HG02884 (cell line): ENCODE data around the gene EHD3.

ENCODE experiments used
- ATAC-seq: cut with Tn5 transposase; IDR thresholded peaks from one replicate; pipeline ENCODE4 v1.9.1; 2021; ENCODE audit warnings: mild to moderate bottlenecking, moderate library complexity; ENCODE audit not compliant: unreplicated experiment

Gene EHD3

DNA sequence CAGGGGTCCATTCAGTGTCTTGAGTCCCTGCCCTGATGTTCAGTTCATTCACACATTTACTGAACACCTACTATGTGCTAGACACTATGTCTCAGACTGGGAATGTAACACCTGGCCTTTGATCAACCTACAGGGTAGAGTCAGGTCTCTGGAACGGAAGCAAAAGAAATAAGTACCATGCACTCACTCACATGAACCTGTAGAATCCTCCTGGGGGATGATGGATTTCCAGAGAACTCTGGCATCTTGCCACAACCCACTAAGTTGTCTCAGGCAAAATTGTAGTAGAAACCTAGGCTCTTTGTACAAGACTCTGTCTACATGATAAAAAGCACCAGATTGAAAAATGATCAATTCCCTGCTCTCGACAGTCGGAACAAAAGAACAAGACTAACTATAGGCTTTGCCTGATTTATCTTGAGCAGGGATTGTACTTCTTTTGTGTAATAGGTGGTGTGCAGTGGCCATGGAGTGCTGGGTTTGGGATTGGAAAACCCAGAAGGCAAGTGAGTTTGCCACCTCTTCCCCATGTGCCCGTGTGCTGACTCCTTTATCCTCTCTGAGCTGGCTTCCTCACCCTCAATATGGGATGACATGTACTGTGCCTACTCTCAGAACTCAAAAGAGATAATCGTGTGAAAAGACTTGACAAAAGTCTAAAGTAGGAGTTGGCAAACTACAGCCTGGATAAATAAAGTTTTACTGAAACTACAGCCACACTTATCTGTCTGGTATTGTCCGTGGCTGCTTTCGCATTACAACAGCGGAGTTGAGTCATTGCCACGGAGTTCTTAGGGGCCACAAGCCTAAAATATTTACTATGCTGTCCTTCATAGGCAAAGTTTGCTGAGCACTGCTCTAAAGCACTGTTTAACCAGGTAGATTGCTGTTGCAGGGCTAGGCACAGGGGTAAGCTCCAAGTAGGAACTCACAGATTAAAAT lies 21.0 kb upstream of the EHD3 start:
- no peak for ATAC-seq

GRCh38 chr2:31213601-31214443 lies 20.1 kb upstream of the EHD3 start:
- no peak for ATAC-seq

GRCh38 chr2:31214444-31214915 lies 19.5 kb upstream of the EHD3 start:
- ATAC-seq = no peak

DNA sequence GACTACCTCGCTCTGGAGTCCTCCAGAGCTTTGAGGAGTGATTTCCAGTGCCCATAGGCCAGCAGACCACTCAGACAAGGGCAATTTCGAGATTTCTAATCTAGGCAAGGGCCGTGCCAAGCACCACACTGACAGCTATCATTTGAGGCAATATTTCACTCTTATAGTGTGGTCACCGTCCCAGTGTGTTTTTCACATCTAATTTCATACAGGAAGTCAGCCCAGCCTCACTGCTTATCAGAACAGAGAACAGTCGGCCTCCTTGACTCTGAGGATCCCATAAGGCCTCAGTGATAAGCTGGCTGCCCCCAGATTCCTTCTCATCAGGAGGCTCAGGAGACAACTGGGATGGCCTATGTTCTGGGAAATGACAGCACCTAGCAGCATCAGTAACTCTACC lies 17.2 kb upstream of the EHD3 start:
- peak; percentile 57 for ATAC-seq

DNA sequence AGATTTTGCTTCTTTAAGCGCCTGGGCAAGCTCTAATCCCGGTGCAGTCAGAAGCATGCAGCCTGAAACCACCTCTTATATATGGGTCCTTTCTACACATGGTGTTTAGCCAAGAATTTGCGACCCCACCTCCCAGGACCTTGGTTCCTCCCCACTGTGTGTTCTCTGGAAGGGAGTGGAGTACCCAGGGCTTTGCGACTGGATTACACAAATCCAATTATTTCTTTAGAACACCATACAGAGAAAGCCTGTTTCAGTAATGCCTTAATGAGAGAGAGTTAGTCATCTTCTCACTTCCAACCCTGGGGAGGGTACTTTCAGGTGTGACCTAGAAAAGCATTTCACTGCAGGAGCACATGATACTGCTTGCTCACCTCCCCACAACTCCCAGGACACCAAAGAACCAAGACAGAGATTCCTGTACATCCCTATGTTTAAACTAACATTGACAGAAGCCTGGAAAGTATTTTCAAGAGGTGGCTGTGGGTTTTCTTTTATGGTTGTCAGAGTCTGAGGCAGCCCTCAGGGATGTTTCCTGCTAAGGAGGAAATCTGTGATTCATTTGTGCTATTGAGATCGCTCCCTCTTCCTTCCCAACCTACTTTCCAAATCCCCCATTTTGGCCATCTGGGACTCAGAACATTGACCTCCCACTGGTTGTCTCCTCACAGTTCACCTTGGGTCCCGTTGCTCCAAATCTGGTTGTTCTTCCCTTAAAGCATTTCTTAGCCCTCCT lies 16.3 kb upstream of the EHD3 start, which contains the start of gene CAPN14:
TSS of gene CAPN14 (minus strand) at position 51 of the 736 bp plus-strand sequence. CDS start 12,068 bp downstream, outside the sequence.
- no peak for ATAC-seq

- ATAC-seq = peak; percentile 65
Observed at GRCh38 chr2:31219131-31219969, 14.6 kb upstream of the EHD3 start.

DNA sequence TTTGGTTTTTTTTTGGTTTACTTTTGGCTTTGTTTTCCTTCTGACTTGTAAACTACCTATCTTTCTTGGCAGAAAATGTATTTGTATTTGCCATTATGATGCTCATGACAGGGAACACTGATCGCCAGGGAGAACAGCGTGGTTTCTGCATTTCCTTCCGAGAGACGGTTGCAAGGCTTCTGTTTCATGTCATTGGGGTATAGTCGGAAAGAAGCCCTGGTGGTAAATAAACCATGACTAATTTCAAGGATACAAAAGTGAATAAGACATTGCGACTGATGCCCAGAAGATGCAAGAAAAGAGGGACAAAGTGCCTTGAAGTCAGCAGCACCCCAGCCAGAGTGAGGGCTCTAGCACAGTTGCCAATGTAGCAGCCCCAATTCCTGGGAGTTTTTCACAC lies 12.4 kb upstream of the EHD3 start:
- no peak for ATAC-seq

DNA sequence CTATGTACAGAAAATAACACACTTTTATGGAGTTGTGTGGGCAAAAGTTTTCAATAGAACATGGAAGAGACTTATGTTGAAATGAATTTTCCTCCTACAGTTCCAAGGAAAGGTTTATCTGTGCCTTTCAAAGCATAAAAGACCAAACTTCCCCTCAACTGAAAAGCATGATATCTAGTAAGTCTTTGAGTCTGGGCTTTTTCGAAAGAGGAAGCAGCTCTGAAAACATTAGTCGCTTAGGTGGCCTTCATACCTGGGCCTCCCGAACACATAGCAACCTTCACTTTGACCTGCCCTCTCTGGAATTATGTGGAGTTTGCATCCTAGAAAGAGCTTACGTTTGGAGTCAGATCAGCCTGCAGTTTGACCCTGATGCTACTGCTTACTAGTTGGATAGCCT lies 11.9 kb upstream of the EHD3 start:
- ATAC-seq = no peak

DNA sequence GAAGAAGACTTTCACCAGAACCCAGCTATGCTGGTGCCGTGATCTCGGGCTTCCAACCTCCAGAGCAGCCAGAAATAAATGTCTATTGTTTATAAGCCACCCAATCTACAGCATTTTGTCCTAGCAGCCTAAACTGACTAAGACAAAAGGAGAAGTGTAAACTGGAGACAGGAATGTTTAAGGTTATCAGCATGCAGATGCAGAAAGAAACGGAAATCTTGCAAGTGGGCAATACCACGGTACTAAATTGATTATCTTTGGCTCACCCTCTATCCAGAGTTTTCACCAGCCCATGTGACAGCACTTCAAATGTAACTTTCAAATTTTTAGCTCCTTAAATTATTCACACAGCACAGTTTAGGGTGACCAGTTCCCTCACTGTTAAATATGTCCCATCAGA lies 10.9 kb upstream of the EHD3 start:
- no peak for ATAC-seq

- ATAC-seq = no peak
Observed at GRCh38 chr2:31223749-31224148, 10.2 kb upstream of the EHD3 start.

GRCh38 chr2:31226266-31226665 lies 7.7 kb upstream of the EHD3 start:
- no peak for ATAC-seq

DNA sequence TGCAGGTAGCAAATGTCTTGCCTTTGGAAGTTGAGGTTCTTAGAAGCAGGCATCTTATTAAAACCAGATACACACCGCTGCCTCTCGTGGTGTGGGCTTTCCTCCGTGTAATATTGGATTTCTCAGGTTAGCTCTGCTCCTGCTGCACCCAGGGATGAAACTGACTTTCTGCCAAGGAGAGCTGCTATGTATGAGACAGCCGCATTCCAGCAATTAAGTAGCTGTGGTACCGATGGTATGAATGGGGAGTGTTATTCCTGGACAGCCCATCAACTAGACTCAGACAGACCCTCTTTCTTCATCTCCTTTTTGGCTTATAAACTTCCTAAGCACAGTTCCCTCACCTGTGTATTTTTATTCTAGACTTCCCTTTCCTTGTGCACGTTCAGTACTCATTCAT lies 6.8 kb upstream of the EHD3 start:
- ATAC-seq = no peak

GRCh38 chr2:31227711-31228125 lies 6.2 kb upstream of the EHD3 start:
- no peak for ATAC-seq

GRCh38 chr2:31228717-31229116 lies 5.2 kb upstream of the EHD3 start:
- no peak for ATAC-seq

- ATAC-seq = no peak
Observed at GRCh38 chr2:31230751-31231150, 3.2 kb upstream of the EHD3 start.

DNA sequence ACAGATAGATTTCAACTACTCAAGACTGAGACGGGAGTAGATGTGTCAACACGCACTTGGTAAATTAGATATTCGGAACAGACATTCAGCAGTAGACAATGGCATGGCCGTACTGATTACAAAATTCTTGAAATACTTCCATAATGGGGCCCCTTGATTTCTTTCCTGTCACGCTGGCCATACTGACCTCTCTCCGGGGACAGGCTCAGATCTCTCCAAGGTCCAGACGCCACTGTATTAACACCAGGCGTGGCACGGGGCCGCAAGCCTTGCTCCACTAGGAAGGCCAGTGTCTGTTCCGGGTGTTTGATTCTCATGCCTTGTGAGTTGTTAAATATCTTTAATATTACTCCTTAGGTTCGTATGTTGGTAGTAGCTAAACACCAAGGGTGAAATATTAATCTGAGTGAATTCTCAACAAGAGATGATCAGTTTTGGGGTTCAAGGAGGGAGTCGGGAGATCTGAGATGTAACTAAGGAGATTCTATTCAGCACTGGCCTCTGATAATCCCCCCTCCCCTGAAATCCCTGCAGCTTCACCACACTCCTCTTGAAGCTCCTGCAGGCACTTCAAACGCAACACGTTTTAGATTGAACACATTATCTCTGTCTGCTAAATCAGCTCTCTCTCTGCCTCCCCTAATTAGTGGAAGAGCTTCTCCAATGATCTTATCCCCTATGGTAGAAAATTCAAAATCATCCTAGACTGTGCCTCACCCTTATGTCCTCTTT lies 2.2 kb upstream of the EHD3 start:
- ATAC-seq = no peak

- no peak for ATAC-seq
Observed at GRCh38 chr2:31232586-31232985, 1.4 kb upstream of the EHD3 start.

DNA sequence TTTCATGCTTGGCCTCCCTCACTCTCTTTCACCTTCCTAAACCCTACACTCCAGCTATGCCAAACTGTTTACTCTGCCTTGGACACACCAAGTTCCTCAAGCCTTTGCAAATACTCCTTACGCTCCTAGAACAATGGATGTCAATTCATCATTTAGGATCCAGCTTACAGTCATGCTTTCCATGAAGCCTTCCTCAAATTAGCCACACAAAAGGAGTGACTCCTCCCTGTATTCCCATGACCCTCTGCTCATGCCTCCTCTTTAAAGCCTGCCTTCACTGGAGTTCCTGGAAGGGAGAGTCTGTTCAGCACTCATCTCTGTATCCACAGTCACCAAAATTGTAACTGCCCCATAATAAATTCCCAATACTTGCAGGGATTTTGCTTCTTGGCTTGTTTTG lies 721 bp upstream of the EHD3 start:
- no peak for ATAC-seq
